HEK293 (cell line): ENCODE results near the gene CDK3.

Source experiments
- ZNF157 ChIP-seq: fragments of 450-650 bp; formaldehyde crosslinking; IDR thresholded peaks from 2 replicates; pipeline ENCODE4 v1.5.1; 2016; ENCODE audit warnings: missing biosample characterization, missing genetic modification characterization
- ZNF274 ChIP-seq, 2 experiments: fragments of 200-500 bp in 1 of 2; fragments of 450-650 bp in 1 of 2; sonication (Bioruptor generic) in 1 of 2; formaldehyde crosslinking in 1 of 2; IDR thresholded peaks; 2 replicates each; pipeline versions ENCODE4 v1.5.1 to v1.6.1; 2014 to 2016; ENCODE audit warnings: borderline replicate concordance in 1 of 2, inconsistent platforms in 1 of 2, low read length in 1 of 2, missing biosample characterization in 1 of 2, missing genetic modification characterization in 1 of 2
- ZNF302 ChIP-seq: fragments of 450-650 bp; formaldehyde crosslinking; IDR thresholded peaks from 2 replicates; pipeline ENCODE4 v1.5.1; 2016; ENCODE audit warnings: missing biosample characterization, missing genetic modification characterization, low read depth
- TF ChIP-seq, protein P1 (sequence below): fragments of 450-650 bp; formaldehyde crosslinking; IDR thresholded peaks from 2 replicates; pipeline ENCODE4 v1.5.1; 2016; ENCODE audit warnings: missing biosample characterization, missing genetic modification characterization
- TF ChIP-seq, protein P2 (sequence below): fragments of 450-650 bp; formaldehyde crosslinking; IDR thresholded peaks from 2 replicates; pipeline ENCODE4 v1.5.1; 2016; ENCODE audit warnings: missing biosample characterization, missing genetic modification characterization

DNA sequence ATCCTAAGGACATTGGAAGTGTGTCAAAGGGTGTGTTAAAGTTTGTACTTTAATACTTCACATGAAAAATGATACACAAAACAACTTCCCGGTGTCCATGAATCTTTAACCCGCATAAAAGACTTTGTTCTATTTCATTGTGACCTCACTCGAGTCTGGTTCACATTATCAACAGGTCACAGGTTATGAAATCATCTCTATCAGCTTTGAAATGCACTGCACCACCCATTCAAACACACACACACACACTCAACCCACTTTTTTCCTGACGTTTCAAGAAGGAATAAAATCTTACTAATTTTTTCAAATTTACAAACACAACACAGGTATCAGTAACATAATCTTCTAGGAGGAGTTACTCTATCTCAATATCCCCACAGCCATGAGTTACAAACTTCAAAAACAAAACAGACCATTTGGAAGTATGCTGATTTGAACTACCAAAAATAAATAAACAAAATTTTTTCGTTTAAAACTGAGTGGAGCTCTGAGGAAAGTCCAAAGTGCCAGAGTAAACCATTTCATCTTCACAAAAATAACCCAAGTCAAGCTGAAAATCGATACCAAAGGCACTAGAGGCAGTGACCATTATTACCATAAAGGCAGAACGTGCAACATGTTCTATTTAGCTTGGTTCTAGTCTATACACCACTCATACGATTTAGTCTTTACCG lies 24.3 kb upstream of the CDK3 start:
- TF ChIP-seq, protein P1, sequence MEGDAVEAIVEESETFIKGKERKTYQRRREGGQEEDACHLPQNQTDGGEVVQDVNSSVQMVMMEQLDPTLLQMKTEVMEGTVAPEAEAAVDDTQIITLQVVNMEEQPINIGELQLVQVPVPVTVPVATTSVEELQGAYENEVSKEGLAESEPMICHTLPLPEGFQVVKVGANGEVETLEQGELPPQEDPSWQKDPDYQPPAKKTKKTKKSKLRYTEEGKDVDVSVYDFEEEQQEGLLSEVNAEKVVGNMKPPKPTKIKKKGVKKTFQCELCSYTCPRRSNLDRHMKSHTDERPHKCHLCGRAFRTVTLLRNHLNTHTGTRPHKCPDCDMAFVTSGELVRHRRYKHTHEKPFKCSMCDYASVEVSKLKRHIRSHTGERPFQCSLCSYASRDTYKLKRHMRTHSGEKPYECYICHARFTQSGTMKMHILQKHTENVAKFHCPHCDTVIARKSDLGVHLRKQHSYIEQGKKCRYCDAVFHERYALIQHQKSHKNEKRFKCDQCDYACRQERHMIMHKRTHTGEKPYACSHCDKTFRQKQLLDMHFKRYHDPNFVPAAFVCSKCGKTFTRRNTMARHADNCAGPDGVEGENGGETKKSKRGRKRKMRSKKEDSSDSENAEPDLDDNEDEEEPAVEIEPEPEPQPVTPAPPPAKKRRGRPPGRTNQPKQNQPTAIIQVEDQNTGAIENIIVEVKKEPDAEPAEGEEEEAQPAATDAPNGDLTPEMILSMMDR (tag by site-specific recombination) = no peak
- TF ChIP-seq, protein P2, sequence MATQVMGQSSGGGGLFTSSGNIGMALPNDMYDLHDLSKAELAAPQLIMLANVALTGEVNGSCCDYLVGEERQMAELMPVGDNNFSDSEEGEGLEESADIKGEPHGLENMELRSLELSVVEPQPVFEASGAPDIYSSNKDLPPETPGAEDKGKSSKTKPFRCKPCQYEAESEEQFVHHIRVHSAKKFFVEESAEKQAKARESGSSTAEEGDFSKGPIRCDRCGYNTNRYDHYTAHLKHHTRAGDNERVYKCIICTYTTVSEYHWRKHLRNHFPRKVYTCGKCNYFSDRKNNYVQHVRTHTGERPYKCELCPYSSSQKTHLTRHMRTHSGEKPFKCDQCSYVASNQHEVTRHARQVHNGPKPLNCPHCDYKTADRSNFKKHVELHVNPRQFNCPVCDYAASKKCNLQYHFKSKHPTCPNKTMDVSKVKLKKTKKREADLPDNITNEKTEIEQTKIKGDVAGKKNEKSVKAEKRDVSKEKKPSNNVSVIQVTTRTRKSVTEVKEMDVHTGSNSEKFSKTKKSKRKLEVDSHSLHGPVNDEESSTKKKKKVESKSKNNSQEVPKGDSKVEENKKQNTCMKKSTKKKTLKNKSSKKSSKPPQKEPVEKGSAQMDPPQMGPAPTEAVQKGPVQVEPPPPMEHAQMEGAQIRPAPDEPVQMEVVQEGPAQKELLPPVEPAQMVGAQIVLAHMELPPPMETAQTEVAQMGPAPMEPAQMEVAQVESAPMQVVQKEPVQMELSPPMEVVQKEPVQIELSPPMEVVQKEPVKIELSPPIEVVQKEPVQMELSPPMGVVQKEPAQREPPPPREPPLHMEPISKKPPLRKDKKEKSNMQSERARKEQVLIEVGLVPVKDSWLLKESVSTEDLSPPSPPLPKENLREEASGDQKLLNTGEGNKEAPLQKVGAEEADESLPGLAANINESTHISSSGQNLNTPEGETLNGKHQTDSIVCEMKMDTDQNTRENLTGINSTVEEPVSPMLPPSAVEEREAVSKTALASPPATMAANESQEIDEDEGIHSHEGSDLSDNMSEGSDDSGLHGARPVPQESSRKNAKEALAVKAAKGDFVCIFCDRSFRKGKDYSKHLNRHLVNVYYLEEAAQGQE (tag by site-specific recombination) = no peak
- TF ChIP-seq ZNF302 (no peak), ZNF157 (tag by site-specific recombination) (no peak), ZNF274 (IDR thresholded peaks at IDR 0.05; ENCODE audit: low read length) (no peak), ZNF274 (tag by site-specific recombination; IDR thresholded peaks at IDR 0.05; ENCODE audit: borderline replicate concordance) (no peak)
